Kidney glomerular epithelial cell (primary cell): Measurements from ENCODE around the gene CPNE9.

ENCODE experiments used
- DNase-seq: peaks from one replicate; lab custom pipeline; 2025; lab: John Stamatoyannopoulos, UW

Gene CPNE9

DNA sequence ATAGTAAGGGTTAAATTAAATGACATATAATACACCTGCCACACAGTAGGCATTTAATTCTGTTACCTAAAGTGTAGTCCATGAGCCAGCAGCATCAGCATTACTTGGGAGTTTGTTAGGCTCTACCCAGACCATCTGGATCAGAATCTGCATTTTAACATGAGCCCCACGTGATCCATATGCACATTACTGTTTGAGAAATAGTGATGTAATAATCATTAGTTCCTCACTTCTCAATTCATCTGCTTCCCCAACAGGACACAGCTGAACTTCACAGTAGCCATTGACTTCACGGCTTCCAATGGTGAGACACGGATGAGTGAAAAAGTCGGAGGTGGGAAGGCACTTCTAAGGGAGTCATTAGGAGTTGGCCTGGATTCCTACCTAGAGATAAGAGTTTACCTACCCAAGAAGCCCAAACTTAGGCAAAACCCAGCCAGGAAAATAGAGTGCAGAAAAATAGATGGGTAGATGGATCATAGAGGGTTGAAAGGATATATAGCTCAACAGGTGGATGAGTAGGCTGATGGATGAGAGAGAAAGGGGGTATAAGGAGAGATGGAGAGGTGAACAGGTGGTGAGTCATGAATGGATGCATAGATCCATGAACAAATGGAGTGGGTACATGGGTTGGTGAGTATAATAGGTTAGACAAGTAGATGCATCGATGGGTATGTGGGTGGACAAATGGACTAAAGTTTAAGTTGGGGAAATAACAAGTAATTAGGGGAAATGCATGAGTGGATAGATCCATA is 13.3 kb downstream of the CPNE9 start:
- DNase-seq: no peak

DNA sequence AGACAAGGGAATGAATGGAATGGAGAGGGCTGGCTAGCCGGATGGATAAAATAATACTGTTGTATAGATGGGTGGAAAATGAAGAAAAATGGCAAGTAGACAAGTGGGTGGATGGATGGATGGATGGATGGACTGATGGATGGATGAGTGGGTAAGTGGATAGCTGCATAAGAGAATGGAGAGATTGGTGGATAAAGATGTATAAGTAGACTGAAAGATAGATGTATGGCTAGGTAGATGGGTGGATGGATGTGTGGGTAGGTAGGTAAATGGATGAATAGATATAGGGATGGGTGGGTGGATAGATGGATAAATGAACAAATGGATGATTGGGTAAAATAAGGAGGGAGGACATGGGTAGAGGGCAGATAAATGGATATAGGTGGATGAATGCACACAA is 13.9 kb downstream of the CPNE9 start:
- no peak for DNase-seq

DNA sequence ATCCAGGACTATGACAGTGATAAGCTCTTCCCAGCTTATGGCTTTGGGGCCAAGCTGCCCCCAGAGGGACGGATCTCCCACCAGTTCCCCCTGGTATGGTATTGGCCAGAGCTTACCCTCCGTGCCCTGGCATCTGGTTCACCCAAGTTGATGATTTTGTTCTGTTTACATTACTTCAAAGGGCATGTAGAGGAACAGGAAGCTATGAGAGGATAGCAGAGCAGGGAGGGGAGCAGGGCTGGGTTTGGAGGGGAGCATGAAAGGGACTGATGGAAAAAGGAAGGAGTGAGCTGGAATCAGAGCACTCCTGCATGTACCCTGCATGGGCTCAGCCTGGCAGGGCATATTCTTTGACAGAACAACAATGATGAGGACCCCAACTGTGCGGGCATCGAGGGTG is 14.5 kb downstream of the CPNE9 start:
- no peak for DNase-seq

DNA sequence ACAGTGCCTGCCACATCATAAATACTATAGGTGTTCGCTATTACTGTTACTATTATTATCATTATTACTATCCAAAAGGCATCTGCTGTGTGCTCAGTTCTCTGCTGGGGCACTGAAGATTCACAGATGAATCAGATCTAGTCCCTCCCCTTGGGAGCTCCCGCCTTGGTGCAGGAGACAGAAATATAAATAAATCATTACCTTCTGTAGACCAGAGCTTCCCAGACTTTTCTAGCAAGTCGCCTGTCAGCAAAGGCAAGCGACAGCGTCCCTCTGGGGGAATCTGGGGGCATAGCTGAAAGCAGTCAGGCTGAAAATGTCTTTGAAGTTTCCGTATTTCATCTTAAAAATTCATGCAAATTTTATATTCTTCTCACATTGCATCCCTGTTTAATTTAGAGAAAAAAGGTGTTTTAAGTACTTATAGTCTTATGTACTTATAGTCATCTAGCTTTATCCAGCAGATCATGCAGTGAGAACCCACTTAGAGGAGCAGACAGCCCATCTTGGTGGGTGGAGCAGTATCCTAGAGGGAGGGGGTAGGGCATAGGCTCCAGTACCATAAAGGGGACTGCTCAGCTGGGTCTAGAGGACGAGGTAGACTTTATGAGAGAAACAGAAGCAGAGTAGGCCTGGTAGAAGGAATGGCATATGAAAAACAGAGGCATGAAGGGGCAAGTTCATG is 17.5 kb downstream of the CPNE9 start:
- peak; percentile 19 for DNase-seq

DNA sequence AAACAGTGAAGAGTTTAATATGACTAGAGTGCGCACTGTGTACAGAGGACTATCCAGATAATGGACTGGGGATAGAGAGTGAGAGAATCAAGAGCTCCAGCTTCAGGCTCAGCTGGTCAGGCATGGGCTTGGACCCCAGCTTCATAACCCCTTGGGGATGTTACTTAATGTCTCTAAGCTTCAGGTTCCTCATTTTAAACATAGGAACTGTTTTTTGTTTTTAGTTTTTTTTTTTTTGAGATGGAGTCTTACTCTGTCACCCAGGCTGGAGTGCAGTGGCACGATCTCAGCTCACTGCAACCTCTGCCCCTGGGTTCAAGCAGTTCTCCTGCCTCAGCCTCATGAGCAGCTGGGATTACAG is 18.0 kb downstream of the CPNE9 start:
- no peak for DNase-seq

DNA sequence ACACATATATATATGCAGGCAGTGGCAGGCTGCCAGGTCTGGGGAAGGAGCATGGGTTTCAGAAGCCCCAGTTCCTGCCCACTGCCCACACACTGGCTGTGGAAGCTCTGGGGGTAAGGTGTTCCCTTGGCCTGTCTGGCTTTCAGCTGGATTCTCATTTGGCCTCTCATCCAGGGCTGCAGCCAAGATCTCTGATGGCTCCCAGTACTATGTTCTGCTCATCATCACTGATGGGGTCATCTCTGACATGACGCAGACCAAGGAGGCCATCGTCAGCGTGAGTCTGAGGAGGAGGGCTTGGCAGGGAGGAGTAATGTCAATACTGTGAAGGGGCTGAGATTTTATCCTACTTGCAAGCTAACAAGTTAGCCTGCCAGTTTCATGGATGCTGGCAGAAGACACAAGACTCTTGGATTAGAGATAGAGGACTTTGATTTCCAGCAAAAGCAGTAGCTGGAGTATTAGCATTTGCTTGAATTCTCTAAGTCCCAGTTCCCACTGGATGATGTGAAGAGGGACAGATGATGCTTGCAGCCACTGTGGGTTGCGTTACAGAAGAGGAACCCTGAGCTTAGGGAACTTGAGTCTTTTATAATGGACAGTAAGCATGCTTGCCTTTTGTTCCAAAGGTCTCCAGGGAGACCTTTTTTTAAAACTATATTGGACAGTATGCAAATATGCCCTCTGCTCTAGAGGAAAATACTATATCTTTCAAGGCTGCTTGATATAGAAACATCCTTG is 22.3 kb downstream of the CPNE9 start:
- DNase-seq: no peak

DNA sequence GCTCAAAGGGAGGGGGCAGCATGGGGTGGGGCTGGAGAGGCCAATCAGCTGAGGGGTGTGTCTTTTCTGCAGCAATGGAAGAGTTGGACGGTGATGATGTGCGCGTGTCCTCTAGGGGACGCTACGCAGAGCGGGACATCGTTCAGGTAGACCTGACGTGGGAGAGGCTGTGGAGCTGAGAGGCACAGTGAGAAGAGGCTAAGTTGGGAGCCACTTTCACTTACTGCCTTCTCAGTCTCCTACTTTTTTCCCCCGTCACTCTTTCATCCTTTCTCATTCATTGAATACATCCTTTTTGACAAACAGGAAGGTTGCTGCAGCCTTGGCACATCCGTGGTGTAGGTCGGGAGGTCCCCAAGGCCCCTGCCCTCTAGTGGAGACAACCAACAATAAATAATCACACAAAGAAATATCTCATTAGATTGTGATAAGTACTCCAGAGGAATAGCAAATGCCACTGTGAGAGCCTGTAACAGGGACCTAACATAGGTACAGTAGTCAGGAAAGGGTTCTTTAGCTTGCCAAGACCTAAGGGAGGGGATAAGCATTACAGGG is 23.5 kb downstream of the CPNE9 start:
- no peak for DNase-seq

DNA sequence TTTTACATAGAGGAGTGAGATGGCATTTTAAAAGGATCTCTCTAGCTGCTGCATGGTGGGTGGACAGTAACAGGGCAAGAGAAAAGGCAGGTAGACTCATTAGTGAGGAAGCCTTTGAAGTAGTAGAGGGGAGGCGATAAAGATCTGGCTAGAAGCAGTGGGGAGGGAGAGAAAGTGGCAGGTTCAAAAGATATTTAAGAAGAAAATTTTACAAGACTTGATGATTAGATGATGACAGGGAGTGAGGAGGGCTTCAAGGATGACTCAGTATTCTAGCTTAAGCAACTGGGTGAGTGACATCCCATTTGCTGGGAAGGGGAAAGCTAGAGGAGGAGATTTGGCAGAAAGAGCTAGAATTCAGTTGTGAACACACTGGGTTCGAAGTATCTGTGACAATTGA is 24.1 kb downstream of the CPNE9 start:
- DNase-seq: no peak

DNA sequence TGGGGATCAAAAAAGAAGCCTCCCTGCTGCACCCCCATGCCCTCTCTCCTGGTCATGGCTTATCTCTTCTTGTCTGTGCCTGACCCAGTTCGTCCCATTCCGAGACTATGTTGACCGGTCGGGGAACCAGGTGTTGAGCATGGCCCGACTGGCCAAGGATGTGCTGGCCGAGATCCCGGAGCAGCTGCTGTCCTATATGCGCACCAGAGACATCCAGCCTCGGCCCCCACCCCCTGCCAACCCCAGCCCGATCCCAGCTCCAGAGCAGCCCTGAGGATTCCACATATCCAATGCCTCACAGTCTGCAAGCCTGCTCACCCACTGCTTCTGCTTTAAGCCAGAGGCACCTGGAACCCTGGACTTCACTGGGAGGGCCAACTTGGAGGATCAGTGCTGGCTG is 25.8 kb downstream of the CPNE9 start:
- no peak for DNase-seq

DNA sequence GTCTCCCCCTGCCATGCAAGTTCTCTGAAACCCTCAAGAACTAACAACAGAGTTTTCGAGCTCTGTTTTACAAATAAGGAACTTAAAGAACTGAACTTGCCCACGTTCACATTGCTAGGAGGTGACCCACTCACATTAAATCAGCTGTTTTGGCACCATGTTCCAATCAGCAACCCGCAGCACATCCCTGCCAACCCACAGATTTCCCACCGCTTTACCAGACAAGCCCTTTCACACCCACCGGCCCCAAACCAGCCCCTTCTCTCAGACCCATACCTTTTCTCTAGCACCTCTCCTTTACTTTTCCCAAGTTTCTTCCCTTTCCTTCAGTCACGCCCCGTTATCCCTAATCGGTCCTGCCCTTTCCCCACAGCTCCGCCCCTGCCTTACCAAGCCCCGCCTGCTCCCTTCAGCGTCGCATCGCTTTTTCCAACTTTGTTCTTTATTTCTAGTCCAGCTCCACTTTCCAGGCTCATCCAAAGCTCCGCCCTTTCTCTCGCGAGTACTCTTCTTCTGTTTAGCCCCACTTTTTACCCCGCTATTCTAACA is 27.1 kb downstream of the CPNE9 start:
- DNase-seq: peak; percentile 95

DNA sequence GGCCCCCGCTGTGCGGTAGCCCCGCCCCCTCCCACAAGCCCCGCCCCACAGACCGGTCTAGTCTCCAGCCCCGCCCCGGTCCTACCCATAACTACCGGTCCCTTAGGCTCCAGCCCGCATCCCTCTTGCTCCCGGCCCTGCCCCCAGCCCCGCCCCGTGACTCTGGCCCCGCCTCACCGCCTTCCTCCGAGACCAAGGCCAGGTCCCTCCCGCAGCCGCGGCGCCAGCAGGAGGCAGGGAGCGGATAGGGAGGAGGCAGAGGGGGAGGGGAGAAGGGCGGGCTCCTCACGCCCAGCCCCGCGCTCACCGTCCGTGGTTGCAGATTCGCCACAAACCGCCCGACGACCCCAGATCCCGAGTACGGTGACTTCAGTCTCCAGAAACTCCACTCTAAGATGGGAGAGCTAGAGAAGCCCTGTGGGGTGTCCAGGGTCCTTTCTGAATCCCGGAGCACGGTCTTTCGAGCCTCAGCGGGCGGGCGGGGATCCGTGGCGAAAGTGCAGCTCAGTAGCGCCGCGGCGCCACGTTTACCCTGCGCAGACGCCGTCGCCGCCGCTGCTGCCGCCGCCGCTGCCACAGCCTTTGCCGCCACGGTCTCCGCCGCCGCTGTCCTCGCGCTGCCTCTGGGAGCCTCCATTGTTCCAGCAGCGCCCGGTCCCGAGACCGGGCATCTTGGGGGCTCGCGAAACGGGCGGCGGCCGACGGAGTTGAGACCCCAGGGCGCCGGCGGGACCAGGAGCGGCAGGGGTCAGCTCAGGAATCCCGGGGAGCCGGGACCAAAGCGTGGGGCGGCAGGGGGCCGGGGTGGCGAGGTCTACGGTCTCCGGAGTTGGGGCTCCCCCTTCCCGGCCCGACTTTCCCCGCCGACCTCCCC is 27.8 kb downstream of the CPNE9 start, which contains the start of gene BRPF1:
Gene BRPF1 (plus strand): TSS at position 530 of the 874 bp plus-strand sequence. CDS start 2,406 bp downstream, outside the sequence.
- peak; percentile 96 for DNase-seq

DNA sequence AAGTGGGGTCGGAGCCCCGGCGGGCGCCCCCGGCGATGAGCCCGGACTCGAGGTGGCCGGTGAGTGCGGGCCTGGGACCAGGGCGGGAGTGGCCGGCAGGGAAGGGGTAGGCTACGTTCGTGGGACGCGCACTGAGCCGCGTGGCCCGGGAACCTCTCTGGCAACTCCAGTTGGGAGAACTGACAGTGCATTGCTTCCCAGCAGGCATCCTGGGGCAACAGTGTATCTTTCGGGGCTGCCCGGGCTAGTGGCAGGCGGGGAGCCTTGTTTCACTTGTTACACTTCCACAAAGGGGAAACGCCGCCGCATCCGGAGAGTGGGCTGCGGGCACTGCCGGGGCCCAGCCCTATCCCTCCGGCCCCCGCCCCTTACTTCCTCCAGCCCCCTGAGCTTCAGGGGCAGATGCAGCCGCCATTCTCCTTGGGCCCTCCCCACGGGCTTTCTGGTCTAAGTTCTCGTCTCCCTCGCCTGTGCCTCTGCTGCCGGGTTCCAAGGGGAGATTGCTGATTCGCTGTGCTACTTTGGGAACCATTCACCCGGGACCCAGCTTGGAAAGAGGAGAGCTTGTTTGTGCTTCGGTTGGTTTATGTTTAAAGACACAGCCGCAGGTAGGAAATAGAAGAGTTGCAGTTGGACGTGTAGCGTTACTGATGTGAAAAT is 28.6 kb downstream of the CPNE9 start:
- no peak for DNase-seq

DNA sequence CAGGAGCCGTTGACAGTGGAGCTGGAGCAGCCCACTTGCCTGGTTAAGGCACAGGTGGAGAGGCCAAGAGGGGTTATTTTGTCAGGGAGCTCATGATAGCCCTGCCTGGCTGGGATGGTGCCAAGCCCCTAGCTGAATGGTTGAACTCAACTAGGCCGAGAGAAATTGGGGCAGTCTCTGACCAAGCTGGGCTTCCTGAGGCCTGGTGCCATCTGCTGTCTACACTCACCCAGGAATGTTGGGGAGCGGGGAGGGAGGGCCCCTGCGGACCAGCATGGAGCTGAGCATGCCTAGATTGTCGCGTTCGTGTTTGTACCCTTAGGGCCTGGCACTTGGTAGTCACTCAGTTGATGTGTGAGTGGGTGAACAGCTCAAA is 29.1 kb downstream of the CPNE9 start:
- no peak for DNase-seq

DNA sequence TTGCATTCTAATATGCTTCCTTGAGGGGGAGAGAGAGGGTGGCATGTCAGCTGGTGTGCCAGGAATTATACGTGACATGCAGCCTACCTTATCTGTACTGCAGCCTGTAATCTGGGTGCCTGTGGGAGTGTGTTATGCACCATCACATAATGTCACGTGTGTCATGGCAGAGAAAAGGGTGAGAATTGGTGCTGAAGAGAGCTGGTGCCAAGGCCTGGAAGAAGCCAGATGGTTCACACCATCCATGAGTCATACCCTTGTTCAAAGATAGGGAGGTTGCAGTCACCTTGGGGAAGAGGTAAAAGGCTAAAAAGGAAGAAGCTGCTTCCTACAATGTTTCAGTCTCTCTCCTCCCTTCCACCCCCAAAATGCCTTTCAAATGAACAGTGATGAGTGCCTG is 33.2 kb downstream of the CPNE9 start:
- DNase-seq: no peak

DNA sequence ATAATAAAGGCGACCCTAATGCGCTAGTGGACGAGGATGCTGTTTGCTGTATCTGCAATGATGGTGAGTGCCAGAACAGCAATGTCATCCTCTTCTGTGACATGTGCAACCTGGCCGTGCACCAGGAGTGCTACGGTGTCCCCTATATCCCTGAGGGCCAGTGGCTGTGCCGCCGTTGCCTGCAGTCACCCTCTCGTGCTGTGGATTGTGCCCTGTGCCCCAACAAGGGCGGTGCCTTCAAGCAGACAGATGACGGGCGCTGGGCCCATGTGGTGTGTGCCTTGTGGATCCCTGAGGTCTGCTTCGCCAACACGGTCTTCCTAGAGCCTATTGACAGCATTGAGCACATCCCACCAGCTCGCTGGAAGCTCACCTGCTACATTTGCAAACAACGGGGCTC is 35.5 kb downstream of the CPNE9 start:
- DNase-seq: no peak

DNA sequence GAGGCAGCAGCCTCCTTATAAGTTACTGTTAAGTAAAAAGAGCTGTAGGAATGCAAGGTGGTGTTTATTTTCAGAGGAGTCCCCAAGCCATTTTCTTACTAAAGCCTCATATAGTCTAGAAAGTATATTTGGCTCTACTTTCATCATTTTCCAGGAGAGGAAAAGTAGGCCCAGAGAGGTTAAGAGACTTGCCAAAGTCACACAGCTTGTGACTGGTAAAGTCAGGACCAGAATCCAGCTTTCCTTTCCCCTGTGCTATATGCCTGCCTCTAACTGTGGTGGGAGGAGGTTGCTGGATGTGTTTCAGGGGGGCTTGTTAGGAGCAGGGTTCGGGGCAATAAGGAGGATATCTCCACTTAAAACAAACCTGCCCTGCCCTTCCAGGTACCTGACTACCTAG is 38.9 kb downstream of the CPNE9 start:
- no peak for DNase-seq

DNA sequence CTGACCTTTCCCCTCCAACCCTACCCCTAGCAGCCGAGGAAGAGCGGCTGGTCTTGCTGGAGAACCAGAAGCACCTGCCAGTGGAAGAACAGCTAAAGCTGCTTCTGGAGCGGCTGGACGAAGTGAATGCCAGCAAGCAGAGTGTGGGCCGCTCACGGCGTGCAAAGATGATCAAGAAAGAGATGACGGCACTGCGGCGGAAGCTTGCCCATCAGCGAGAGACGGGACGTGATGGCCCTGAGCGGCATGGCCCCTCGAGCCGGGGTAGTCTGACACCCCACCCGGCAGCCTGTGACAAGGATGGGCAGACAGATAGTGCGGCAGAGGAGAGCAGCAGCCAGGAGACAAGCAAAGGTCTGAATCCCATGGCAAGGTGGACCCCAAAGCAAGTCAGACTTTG is 39.9 kb downstream of the CPNE9 start:
- DNase-seq: no peak

DNA sequence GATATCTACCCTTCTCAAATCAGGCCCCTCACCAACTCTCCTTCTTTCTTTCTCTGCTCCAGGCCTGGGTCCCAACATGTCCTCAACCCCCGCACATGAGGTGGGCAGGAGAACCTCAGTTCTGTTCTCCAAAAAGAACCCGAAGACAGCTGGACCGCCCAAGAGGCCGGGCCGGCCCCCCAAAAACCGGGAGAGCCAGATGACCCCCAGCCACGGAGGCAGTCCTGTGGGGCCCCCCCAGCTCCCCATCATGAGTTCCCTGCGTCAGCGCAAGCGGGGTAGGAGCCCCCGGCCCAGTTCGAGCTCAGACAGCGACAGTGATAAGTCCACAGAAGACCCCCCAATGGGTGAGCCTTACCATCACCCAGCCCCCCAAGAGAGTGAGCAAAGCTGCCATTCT is 40.5 kb downstream of the CPNE9 start:
- no peak for DNase-seq

DNA sequence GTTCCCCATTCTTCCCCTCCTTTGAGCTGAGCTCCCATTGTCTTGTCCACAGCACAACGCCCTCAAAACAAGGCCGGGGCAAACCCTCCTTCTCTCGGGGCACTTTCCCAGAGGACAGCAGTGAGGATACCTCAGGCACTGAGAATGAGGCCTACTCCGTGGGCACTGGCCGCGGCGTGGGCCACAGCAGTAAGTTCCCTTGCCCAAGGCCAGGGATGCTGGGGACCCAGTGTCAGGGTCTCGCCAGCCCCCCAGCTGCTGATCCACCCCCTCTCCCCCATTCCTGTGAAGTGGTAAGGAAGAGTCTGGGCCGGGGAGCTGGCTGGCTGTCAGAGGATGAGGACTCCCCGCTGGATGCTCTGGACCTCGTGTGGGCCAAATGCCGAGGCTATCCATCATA is 41.9 kb downstream of the CPNE9 start:
- no peak for DNase-seq

DNA sequence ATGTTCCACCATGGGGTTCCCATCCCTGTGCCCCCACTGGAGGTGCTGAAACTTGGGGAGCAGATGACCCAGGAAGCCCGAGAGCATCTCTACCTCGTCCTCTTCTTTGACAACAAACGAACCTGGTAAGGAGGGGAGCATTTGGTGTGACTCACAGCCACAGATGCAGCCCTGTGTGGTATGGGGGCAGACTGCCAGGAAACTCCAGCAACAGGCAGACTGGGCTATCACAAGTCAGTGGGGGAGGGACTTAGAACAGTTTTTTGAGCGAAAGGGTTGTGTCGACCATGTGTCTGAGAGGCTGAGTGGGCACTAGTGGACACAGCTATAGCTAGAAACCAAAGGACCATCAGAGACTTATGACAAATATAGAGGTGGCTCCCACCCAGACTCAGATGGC is 42.7 kb downstream of the CPNE9 start:
- no peak for DNase-seq

DNA sequence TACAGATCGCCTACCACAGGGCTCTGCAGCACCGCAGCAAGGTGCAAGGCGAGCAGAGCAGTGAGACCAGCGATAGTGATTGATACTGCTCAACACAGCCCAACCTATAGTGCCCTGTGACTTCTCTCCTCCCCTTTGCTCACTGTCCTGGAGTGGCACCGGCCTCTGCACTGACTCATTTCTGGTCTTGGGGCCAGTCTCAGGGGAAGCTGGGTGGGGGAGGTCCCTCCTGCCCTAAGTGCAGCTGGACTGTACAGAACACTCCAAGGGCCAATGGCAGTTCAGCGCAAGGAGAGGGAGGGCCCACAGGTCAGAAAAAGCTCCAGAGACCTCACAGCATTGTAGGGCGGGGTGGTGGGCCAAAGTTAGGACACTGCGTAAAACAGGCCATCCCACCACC is 43.6 kb downstream of the CPNE9 start:
- DNase-seq: no peak
